ENCODE data around the gene ADAMTS8. TPM values are rescaled to one million over a fixed set of nuclear protein-coding genes. Genes with fewer than 3 reads are reported as not detected.

The ADAMTS8 gene
- total RNA-seq, 1 experiment from 2014 or later: not detected

GRCh38 chr11:130464291-130464812 is 35.9 kb upstream of the ADAMTS8 start:
- Histone ChIP-seq H3K9ac (ENCODE audit: low read length) (no peak overlapping the region), H3K4me1 (ENCODE audit: low read length) (no peaks in the 10 kb centered on the region), H4K20me1 (ENCODE audit: insufficient read depth, low read depth, low read length) (no peaks in the 10 kb centered on the region), H3K4me2 (ENCODE audit: low read depth, low read length, poor library complexity, severe bottlenecking) (no peak overlapping the region), H2AFZ (ENCODE audit: low read length) (no peak overlapping the region), H3K4me3 (ENCODE audit: low read length) (no peak overlapping the region), H3K36me3 (ENCODE audit: insufficient read depth, low read length) (no peaks in the 10 kb centered on the region), H3K79me2 (ENCODE audit: low read length) (no peaks in the 10 kb centered on the region), H3K27me3 (ENCODE audit: low read length) (no peaks in the 10 kb centered on the region), H3K9me3 (ENCODE audit: low read length) (no peaks in the 10 kb centered on the region), H3K27ac (ENCODE audit: low read length) (no peak overlapping the region), H3K9me2 (replicated peaks; ENCODE audit: insufficient read depth, low read length) (no peaks in the 10 kb centered on the region)
- no peak for DNase-seq

- H3K27ac ChIP-seq (ENCODE audit: low read length): no peak overlapping the region
- H3K36me3 ChIP-seq (ENCODE audit: insufficient read depth, low read length): no peaks in the 10 kb centered on the region
- no peaks in the 10 kb centered on the region for H3K4me1 ChIP-seq (ENCODE audit: low read length)
- no peaks in the 10 kb centered on the region for H4K20me1 ChIP-seq (ENCODE audit: insufficient read depth, low read depth, low read length)
- H3K79me2 ChIP-seq (ENCODE audit: low read length): no peaks in the 10 kb centered on the region
- DNase-seq: no peak
- H3K4me3 ChIP-seq (ENCODE audit: low read length): no peak overlapping the region
- H3K9me3 ChIP-seq (ENCODE audit: low read length): no peaks in the 10 kb centered on the region
- no peaks in the 10 kb centered on the region for H3K27me3 ChIP-seq (ENCODE audit: low read length)
- no peak overlapping the region for H3K4me2 ChIP-seq (ENCODE audit: low read depth, low read length, poor library complexity, severe bottlenecking)
- H3K9ac ChIP-seq (ENCODE audit: low read length): no peak overlapping the region
- no peaks in the 10 kb centered on the region for H3K9me2 ChIP-seq (replicated peaks; ENCODE audit: insufficient read depth, low read length)
- H2AFZ ChIP-seq (ENCODE audit: low read length): no peak overlapping the region
These were observed 34.5 kb upstream of the ADAMTS8 start for GRCh38 chr11:130462931-130463330.

- DNase-seq: no peak
- Histone ChIP-seq H4K20me1 (ENCODE audit: insufficient read depth, low read depth, low read length) (no peaks in the 10 kb centered on the region), H2AFZ (ENCODE audit: low read length) (no peak overlapping the region), H3K9me3 (ENCODE audit: low read length) (no peaks in the 10 kb centered on the region), H3K27ac (ENCODE audit: low read length) (no peak overlapping the region), H3K4me2 (ENCODE audit: low read depth, low read length, poor library complexity, severe bottlenecking) (no peak overlapping the region), H3K4me1 (ENCODE audit: low read length) (no peaks in the 10 kb centered on the region), H3K79me2 (ENCODE audit: low read length) (no peaks in the 10 kb centered on the region), H3K4me3 (ENCODE audit: low read length) (no peak overlapping the region), H3K9ac (ENCODE audit: low read length) (no peak overlapping the region), H3K9me2 (replicated peaks; ENCODE audit: insufficient read depth, low read length) (no peaks in the 10 kb centered on the region), H3K27me3 (ENCODE audit: low read length) (no peaks in the 10 kb centered on the region), H3K36me3 (ENCODE audit: insufficient read depth, low read length) (no peaks in the 10 kb centered on the region)
These were observed 33.9 kb upstream of the ADAMTS8 start for GRCh38 chr11:130462101-130462885.

DNA sequence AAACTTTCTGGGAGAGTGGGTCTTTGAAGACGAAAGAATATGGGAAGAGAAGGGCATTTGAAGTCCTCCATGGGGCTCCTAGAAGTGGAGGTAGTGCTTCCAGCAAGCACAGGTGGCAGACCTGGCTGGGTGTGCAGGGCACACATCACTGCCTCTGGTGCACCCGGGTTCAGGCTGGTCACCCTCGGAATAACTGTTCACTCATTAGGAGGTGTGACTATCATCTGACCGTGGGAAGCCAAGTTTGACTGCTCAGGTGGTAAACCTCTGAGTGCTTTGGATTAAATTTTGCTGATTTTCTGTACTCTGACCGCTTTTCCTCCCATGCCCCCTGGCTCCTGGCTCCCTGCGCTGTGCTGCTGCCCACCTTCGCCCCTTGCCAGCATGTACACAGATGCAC is 31.1 kb upstream of the ADAMTS8 start:
- H3K4me2 ChIP-seq (ENCODE audit: low read depth, low read length, poor library complexity, severe bottlenecking): no peak overlapping the region
- H2AFZ ChIP-seq (ENCODE audit: low read length): no peak overlapping the region
- DNase-seq: no peak
- no peaks in the 10 kb centered on the region for H3K27me3 ChIP-seq (ENCODE audit: low read length)
- no peak overlapping the region for H3K4me3 ChIP-seq (ENCODE audit: low read length)
- H3K9ac ChIP-seq (ENCODE audit: low read length): no peak overlapping the region
- H3K4me1 ChIP-seq (ENCODE audit: low read length): no peaks in the 10 kb centered on the region
- H3K79me2 ChIP-seq (ENCODE audit: low read length): no peaks in the 10 kb centered on the region
- H3K9me3 ChIP-seq (ENCODE audit: low read length): no peaks in the 10 kb centered on the region
- H4K20me1 ChIP-seq (ENCODE audit: insufficient read depth, low read depth, low read length): no peaks in the 10 kb centered on the region
- H3K9me2 ChIP-seq (replicated peaks; ENCODE audit: insufficient read depth, low read length): no peaks in the 10 kb centered on the region
- no peaks in the 10 kb centered on the region for H3K36me3 ChIP-seq (ENCODE audit: insufficient read depth, low read length)
- no peak overlapping the region for H3K27ac ChIP-seq (ENCODE audit: low read length)

DNA sequence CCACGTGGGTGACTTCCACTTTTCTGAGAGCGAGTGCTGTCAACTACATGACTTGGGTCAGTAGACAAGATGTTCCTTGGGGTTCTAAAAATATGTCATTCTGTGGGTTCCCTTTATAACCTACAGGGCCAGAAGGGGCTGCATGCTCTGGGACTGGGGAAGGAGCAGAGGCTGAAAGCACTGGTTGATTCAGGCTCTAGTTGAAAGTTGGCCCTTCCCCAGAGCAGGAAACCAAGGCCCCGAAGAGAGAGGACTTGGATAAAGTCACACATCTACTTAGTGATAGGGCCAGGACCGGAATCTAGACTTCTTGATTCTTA is 30.0 kb upstream of the ADAMTS8 start:
- Histone ChIP-seq H4K20me1 (ENCODE audit: insufficient read depth, low read depth, low read length) (no peaks in the 10 kb centered on the region), H3K27me3 (ENCODE audit: low read length) (no peaks in the 10 kb centered on the region), H3K4me1 (ENCODE audit: low read length) (no peaks in the 10 kb centered on the region), H3K9me3 (ENCODE audit: low read length) (no peaks in the 10 kb centered on the region), H3K36me3 (ENCODE audit: insufficient read depth, low read length) (no peaks in the 10 kb centered on the region), H3K9ac (ENCODE audit: low read length) (no peak overlapping the region), H3K4me3 (ENCODE audit: low read length) (no peak overlapping the region), H2AFZ (ENCODE audit: low read length) (no peak overlapping the region), H3K27ac (ENCODE audit: low read length) (no peak overlapping the region), H3K79me2 (ENCODE audit: low read length) (no peaks in the 10 kb centered on the region), H3K9me2 (replicated peaks; ENCODE audit: insufficient read depth, low read length) (no peaks in the 10 kb centered on the region), H3K4me2 (ENCODE audit: low read depth, low read length, poor library complexity, severe bottlenecking) (no peak overlapping the region)
- no peak for DNase-seq

- Histone ChIP-seq H3K9me2 (replicated peaks; ENCODE audit: insufficient read depth, low read length) (no peaks in the 10 kb centered on the region), H3K79me2 (ENCODE audit: low read length) (no peaks in the 10 kb centered on the region), H3K27ac (ENCODE audit: low read length) (no peak overlapping the region), H4K20me1 (ENCODE audit: insufficient read depth, low read depth, low read length) (no peaks in the 10 kb centered on the region), H3K9ac (ENCODE audit: low read length) (no peak overlapping the region), H3K36me3 (ENCODE audit: insufficient read depth, low read length) (no peaks in the 10 kb centered on the region), H2AFZ (ENCODE audit: low read length) (no peak overlapping the region), H3K9me3 (ENCODE audit: low read length) (no peaks in the 10 kb centered on the region), H3K4me1 (ENCODE audit: low read length) (no peaks in the 10 kb centered on the region), H3K4me3 (ENCODE audit: low read length) (no peak overlapping the region), H3K4me2 (ENCODE audit: low read depth, low read length, poor library complexity, severe bottlenecking) (no peak overlapping the region), H3K27me3 (ENCODE audit: low read length) (no peaks in the 10 kb centered on the region)
- no peak for DNase-seq
These were observed 29.4 kb upstream of the ADAMTS8 start for GRCh38 chr11:130457623-130458409.

DNA sequence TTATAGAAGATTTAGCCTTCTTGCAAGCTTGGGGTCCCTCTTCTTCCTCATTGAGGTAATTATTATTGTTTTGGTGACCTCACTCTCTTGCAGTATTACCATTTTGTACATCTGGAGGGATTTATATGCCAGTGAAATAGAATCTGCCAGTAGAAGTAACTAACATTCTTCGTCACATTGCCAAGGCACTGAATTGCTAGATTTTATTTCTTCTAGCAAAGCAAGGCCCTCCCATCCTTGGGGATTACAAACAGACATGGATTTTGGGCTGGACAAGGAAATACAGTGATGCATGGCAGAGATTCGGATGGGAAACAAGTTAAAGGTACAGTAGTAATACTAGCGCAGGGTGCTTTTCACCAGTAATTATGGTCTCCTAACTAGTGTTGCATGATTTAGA is 27.9 kb upstream of the ADAMTS8 start:
- no peak for DNase-seq
- H2AFZ ChIP-seq (ENCODE audit: low read length): no peak overlapping the region
- H3K9me2 ChIP-seq (replicated peaks; ENCODE audit: insufficient read depth, low read length): no peaks in the 10 kb centered on the region
- no peaks in the 10 kb centered on the region for H3K79me2 ChIP-seq (ENCODE audit: low read length)
- H3K4me2 ChIP-seq (ENCODE audit: low read depth, low read length, poor library complexity, severe bottlenecking): no peak overlapping the region
- H3K27ac ChIP-seq (ENCODE audit: low read length): no peak overlapping the region
- H3K9me3 ChIP-seq (ENCODE audit: low read length): no peaks in the 10 kb centered on the region
- no peak overlapping the region for H3K9ac ChIP-seq (ENCODE audit: low read length)
- H3K4me3 ChIP-seq (ENCODE audit: low read length): no peak overlapping the region
- no peaks in the 10 kb centered on the region for H4K20me1 ChIP-seq (ENCODE audit: insufficient read depth, low read depth, low read length)
- H3K4me1 ChIP-seq (ENCODE audit: low read length): no peaks in the 10 kb centered on the region
- no peaks in the 10 kb centered on the region for H3K27me3 ChIP-seq (ENCODE audit: low read length)
- H3K36me3 ChIP-seq (ENCODE audit: insufficient read depth, low read length): no peaks in the 10 kb centered on the region

DNA sequence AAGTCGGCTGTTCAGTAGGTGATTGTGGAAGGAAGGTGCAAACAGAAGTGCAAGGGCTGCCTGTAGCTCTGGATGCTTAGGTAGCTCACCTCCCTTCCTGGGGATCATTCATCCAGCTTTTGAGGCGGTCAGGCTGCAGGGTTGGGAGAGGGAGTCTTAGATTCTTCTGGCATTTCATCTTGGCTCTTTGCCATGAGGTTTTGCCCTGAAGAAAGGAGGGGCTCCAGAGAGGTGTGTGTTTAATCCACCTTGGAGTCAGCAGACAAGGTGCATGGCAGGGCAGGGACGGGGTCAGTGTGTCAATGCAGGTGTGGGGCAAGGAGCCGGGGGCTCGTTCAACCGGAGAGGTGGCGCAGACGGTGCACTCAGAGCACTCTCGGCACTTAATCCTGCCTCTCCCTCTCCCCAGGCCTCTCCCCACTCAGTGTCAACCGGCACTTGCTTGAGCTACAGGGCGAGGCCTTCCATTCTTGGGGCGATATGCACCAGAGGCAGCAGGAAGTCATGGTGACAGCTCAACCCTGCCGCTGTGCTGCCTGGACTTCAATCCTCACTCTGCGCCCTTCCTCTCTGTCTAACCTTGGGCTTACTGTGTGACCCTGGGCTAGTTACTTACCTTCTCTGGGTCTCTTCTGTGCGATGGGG is 27.2 kb upstream of the ADAMTS8 start:
- Histone ChIP-seq H3K27ac (ENCODE audit: low read length) (no peak overlapping the region), H2AFZ (ENCODE audit: low read length) (no peak overlapping the region), H4K20me1 (ENCODE audit: insufficient read depth, low read depth, low read length) (no peaks in the 10 kb centered on the region), H3K36me3 (ENCODE audit: insufficient read depth, low read length) (no peaks in the 10 kb centered on the region), H3K4me1 (ENCODE audit: low read length) (no peaks in the 10 kb centered on the region), H3K9ac (ENCODE audit: low read length) (no peak overlapping the region), H3K4me2 (ENCODE audit: low read depth, low read length, poor library complexity, severe bottlenecking) (no peak overlapping the region), H3K79me2 (ENCODE audit: low read length) (no peaks in the 10 kb centered on the region), H3K9me2 (replicated peaks; ENCODE audit: insufficient read depth, low read length) (no peaks in the 10 kb centered on the region), H3K4me3 (ENCODE audit: low read length) (no peak overlapping the region), H3K9me3 (ENCODE audit: low read length) (no peaks in the 10 kb centered on the region), H3K27me3 (ENCODE audit: low read length) (no peaks in the 10 kb centered on the region)
- DNase-seq: no peak

All from Karpas-422 (cell line).